Activated T-cell treated with anti-CD3 and anti-CD28 coated beads, Interleukin-2, amount 50 U/mL, for 1 hour (primary cell): Measurements from ENCODE around the gene DPP4.
"Not testable (repeated sequence)": the region's sequence is repeated elsewhere in the genome, so short reads cannot be mapped to it uniquely, and the experiment has no call there.

Source experiments
- DNase-seq: peaks from one replicate; pipeline ENCODE4 v3.0.0-alpha.2; 2020

DPP4 gene

GRCh38 chr2:161987311-161987710, 86.7 kb downstream of the DPP4 start:
- no peak for DNase-seq

GRCh38 chr2:161983866-161984265, 90.1 kb downstream of the DPP4 start:
- no peak for DNase-seq

- DNase-seq: no peak
Measured at GRCh38 chr2:161983331-161983651, 90.7 kb downstream of the DPP4 start.

GRCh38 chr2:161982548-161983330, 91.3 kb downstream of the DPP4 start:
- no peak for DNase-seq

GRCh38 chr2:161981679-161982250, 92.2 kb downstream of the DPP4 start:
- no peak for DNase-seq

- DNase-seq: no peak
Measured at GRCh38 chr2:161980976-161981375, 93.0 kb downstream of the DPP4 start.

GRCh38 chr2:161979490-161979889, 94.5 kb downstream of the DPP4 start:
- DNase-seq: no peak

- DNase-seq: not testable (repeated sequence)
Measured at GRCh38 chr2:161977926-161978325, 96.1 kb downstream of the DPP4 start.

- no peak for DNase-seq
Measured at GRCh38 chr2:161976917-161977316, 97.1 kb downstream of the DPP4 start.

- DNase-seq: no peak
Measured at GRCh38 chr2:161976295-161976694, 97.7 kb downstream of the DPP4 start.

GRCh38 chr2:161975813-161976160, 98.2 kb downstream of the DPP4 start:
- DNase-seq: no peak

- DNase-seq: no peak
Measured at GRCh38 chr2:161975062-161975812, 98.8 kb downstream of the DPP4 start.

GRCh38 chr2:161974461-161974860, 99.6 kb downstream of the DPP4 start:
- no peak for DNase-seq

- DNase-seq: no peak
Measured at GRCh38 chr2:161972866-161973265, 101.1 kb downstream of the DPP4 start.

GRCh38 chr2:161972232-161972631, 101.8 kb downstream of the DPP4 start:
- no peak for DNase-seq

GRCh38 chr2:161971551-161971950, 102.5 kb downstream of the DPP4 start:
- no peak for DNase-seq

- no peak for DNase-seq
Measured at GRCh38 chr2:161969159-161969558, 104.9 kb downstream of the DPP4 start.

GRCh38 chr2:161965994-161966393, 108.0 kb downstream of the DPP4 start:
- DNase-seq: no peak

GRCh38 chr2:161964160-161964559, 109.9 kb downstream of the DPP4 start:
- DNase-seq: no peak

- DNase-seq: no peak
Measured at GRCh38 chr2:161962160-161962559, 111.9 kb downstream of the DPP4 start.

GRCh38 chr2:161961061-161961460, 113.0 kb downstream of the DPP4 start:
- DNase-seq: no peak

- DNase-seq: no peak
Measured at GRCh38 chr2:161956738-161957137, 117.3 kb downstream of the DPP4 start.

GRCh38 chr2:161955211-161955610, 118.8 kb downstream of the DPP4 start:
- DNase-seq: no peak

GRCh38 chr2:161954103-161954502, 119.9 kb downstream of the DPP4 start:
- DNase-seq: no peak
